NCI-H524 treated with DMSO at 0.1 percent for 48 hours (cell line): ENCODE data around the gene OR51B2.
"Not testable (repeated sequence)": the region's sequence is repeated elsewhere in the genome, so short reads cannot be mapped to it uniquely, and the experiment has no call there.

Experiments
- DNase-seq: peaks from one replicate; lab custom pipeline; 2025; lab: John Stamatoyannopoulos, UW

Gene OR51B2

GRCh38 chr11:5310423-5310822 lies 13.7 kb downstream of the OR51B2 start:
- no peak for DNase-seq

DNA sequence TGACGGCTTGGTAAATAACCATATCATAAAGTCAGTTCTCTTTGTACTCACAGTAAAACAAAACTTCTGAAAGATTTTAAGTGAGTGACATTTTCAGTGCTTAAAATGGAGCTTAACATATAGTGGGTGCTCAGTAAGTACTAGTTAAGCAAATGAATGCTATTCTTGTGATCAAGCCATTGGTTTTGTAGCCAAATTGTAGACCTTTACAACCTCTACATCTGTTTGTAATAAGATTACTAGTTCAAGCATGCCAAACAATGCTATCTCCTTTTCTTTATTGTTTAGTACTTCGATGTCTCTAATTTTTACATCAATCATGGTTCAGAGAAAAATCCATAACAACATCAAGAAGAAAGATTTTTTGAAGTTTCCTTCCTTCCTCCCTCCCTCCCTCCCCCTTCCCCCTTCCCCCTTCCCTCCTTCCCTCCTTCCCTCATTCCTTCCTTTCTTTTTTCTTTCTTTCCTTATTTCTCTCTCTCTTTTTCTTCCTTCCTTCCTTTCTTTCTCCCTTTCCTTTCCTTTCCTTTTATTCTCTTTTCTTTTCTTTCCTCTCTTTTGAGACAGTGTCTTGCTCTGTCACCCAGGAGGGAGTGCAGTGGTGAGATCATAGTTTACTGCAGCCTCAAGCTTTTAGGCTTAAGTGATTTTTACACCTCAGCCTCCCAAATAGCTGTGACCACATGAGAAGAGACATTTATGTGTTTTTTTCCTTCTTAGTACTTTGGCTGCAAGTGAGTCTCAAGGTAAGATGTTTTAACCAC lies 16.7 kb downstream of the OR51B2 start:
- DNase-seq, result no peak

DNA sequence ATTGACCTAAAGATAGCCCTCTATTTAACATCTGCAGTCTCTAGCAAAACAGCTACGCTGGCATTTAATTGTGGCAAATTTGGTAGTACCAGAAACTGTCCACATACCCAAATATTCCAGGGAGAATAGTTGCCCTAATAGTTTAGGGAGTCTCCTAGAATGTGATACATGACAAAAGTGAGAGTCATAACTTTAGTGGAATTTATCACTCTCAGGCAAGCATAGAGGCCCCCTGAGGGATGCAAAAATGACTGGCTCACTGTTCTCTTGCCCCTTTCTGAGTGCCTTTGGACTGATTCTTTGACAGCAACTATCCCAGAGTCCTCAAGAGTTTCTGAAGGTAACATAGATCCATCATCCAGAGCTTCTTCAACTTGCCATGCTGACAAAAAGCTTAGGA lies 20.1 kb downstream of the OR51B2 start:
- DNase-seq, result no peak

- no peak for DNase-seq
These were observed 20.5 kb downstream of the OR51B2 start for GRCh38 chr11:5303626-5304025.

DNA sequence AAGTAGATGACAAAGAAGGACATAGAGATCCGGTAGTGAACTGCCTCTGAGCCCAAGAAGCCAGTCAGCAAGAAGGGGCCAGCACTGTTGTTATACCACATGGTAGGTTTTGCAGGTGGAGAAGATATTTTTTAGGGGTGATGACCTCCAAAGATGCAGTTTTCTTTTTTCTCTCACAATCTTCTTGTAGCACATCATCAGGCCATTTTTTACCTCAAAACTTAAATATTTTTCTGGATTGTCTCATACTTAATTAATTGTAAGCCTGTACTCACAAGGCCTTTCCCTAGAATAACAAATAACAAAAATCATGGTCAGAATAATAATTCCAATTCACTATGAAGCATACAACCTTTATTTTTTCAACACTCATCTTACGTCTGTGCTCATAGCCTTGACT lies 22.3 kb downstream of the OR51B2 start, which contains the start of gene OR51B4:
TSS of gene OR51B4 (minus strand) at position 101 of the 400 bp plus-strand sequence. CDS start at position 101, 0 bp downstream.
- no peak for DNase-seq

DNA sequence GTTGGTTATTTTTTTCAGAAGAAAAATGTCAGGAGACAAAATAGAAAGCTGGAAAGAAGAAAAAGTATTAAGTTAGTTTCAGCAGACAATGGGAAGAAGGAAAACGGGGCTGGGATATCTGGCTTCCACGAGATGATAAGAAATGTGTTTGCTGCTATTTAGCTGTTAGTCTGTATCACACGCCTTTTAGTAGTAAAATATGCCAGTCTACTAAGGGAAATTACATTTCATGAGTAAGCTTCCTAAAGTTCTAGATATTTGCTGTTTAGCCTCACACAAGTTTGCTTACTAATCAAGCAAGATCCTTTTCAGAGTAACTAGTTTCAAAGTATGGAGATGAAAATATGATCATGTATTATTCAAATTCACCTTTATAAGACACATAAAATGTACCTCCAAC lies 23.8 kb downstream of the OR51B2 start:
- DNase-seq, result no peak

- no peak for DNase-seq
These were observed 25.6 kb downstream of the OR51B2 start for GRCh38 chr11:5298451-5298850.

GRCh38 chr11:5297721-5298323 lies 26.3 kb downstream of the OR51B2 start:
- no peak for DNase-seq

GRCh38 chr11:5294342-5294995 lies 29.6 kb downstream of the OR51B2 start:
- DNase-seq, result not testable (repeated sequence)

DNA sequence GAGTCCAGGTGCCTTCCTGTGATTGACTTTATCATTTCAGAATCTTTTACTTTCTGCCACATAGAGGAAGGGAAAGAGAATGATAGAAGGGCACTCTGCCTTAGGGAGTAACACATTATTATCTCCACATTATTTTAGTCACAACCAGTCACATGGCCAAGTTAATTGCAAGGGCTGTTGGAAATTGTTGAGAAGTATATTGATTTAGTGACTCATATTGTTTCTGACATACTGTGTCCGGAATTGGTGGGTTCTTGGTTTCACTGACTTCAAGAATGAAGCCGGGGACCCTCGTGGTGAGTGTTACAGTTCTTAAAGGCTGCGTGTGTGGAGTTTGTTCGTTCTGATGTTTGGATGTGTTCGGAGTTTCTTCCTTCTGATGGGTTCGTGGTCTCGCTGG lies 31.1 kb downstream of the OR51B2 start:
- no peak for DNase-seq

GRCh38 chr11:5291207-5291838 lies 32.8 kb downstream of the OR51B2 start:
- DNase-seq, result peak; percentile 15

GRCh38 chr11:5290106-5290505 lies 34.0 kb downstream of the OR51B2 start:
- no peak for DNase-seq

DNA sequence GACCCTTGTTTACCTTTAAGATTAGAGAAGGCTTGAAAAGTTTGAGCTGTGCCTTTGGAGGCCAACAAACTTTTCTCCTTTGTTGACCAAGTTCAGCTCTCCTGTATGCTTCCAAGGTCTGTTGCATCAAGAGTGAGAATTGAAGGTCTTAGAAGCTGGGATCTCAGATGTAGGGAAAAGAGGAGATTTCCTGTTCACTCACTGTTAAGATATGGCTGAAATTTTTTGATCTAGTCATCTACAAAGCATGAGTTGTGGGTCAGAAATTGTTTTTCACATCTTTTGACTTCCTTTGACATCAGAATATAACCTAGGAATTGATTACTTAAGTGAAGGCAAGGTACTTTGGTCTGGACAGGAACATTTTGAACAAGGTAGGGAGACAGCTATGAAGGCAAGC lies 34.4 kb downstream of the OR51B2 start:
- DNase-seq, result no peak

- no peak for DNase-seq
These were observed 35.1 kb downstream of the OR51B2 start for GRCh38 chr11:5288906-5289550.

GRCh38 chr11:5288108-5288905 lies 35.8 kb downstream of the OR51B2 start:
- no peak for DNase-seq

DNA sequence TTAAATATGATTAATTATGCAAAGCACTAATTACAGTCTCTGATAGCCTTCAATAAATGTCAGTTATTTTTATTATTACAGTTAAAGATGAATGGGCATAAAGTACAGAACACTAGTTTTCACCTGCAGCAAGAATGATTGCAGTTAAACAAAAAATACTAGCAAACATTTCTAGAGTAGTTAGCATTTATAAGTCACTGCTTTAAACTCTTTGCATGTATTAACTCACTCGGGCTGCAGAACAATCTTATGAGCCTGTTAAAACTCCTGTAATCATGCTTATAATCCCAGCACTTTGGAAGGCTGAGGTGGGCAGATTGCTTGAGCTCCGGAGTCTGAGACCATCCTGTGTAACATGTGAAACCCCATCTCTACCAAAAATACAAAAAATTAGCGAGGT lies 37.2 kb downstream of the OR51B2 start:
- DNase-seq, result no peak

- DNase-seq, result no peak
These were observed 37.7 kb downstream of the OR51B2 start for GRCh38 chr11:5286351-5286750.

- no peak for DNase-seq
These were observed 38.3 kb downstream of the OR51B2 start for GRCh38 chr11:5285703-5286340.

DNA sequence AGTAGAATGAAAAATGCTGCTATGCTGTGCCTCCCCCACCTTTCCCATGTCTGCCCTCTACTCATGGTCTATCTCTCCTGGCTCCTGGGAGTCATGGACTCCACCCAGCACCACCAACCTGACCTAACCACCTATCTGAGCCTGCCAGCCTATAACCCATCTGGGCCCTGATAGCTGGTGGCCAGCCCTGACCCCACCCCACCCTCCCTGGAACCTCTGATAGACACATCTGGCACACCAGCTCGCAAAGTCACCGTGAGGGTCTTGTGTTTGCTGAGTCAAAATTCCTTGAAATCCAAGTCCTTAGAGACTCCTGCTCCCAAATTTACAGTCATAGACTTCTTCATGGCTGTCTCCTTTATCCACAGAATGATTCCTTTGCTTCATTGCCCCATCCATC lies 39.5 kb downstream of the OR51B2 start:
- DNase-seq, result no peak

DNA sequence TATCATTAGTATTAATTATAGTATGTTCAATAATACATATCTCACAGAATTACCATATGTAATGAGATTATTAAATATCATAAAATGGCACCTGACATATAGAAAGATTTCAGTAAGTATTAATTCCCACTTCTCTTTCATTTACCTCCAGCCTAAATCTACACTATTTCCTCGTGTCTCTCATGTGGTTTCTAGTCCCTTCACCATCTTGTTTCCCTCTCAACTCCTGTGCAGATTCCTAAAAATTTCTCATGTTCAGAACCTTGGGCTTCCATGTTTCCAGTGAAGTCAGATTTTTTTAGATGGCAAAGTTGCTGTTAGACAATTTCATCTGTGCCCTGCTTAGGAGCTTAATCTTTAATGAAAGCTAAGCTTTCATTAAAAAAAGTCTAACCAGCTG lies 40.2 kb downstream of the OR51B2 start:
- DNase-seq, result no peak

DNA sequence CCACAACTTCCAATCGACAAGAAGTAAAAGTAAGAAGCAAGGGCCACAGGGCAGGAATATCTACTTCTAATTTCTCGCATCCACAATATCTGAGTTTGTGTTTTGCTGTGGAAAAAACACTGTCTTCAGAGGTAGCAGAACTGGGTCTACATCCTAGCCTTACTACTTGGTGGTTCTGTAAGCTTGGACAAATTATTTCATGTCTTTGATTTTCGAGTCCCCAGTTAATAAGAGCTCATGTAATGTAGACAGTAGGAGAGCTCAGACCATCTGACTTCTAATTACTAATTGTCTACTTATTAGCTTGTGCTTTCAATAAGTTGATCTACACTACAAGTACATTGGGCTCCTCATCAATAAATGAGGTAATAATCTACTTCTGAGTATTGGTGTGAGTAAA lies 41.0 kb downstream of the OR51B2 start:
- DNase-seq, result no peak
